HepG2 (cell line): ENCODE measurements around the gene SETD1B. TPM values are rescaled to one million over a fixed set of nuclear protein-coding genes. Genes with fewer than 3 reads are reported as not detected.

ENCODE experiments used
- AHR ChIP-seq: IDR thresholded peaks from 2 replicates; pipeline ENCODE4 v1.6.1; 2018; ENCODE audit warnings: missing genetic modification reagents, missing compliant biosample characterization
- FLYWCH1 ChIP-seq: sonication (generic); formaldehyde crosslinking; IDR thresholded peaks from 2 replicates; pipeline ENCODE4 v1.8.1; 2023; ENCODE audit warnings: mild to moderate bottlenecking, missing genetic modification reagents
- FOSL1 ChIP-seq: sonication (generic); formaldehyde crosslinking; IDR thresholded peaks from 2 replicates; pipeline ENCODE4 v1.9.0; 2021; ENCODE audit warnings: missing genetic modification reagents, borderline replicate concordance
- HDAC2 ChIP-seq: sonication (generic); formaldehyde crosslinking; IDR thresholded peaks from 2 replicates; pipeline ENCODE4 v1.4.0; 2020; ENCODE audit warnings: missing genetic modification reagents
- HNRNPL ChIP-seq: fragments of 200-400 bp; formaldehyde crosslinking; IDR thresholded peaks from 2 replicates; pipeline ENCODE4 v1.6.1; 2017; ENCODE audit warnings: mild to moderate bottlenecking, low read depth, low read length
- ISL2 ChIP-seq: sonication (generic); formaldehyde crosslinking; IDR thresholded peaks from 2 replicates; pipeline ENCODE4 v1.5.0; 2020; ENCODE audit warnings: missing genetic modification reagents
- KDM1A ChIP-seq: IDR thresholded peaks from 2 replicates; pipeline ENCODE4 v1.6.1; 2016; ENCODE audit warnings: missing compliant biosample characterization
- KDM2A ChIP-seq: sonication (generic); formaldehyde crosslinking; IDR thresholded peaks from 2 replicates; pipeline ENCODE4 v1.4.0; 2020; ENCODE audit warnings: low read depth, missing genetic modification reagents, borderline replicate concordance
- MIER3 ChIP-seq: IDR thresholded peaks from 2 replicates; pipeline ENCODE4 v1.6.1; 2016; ENCODE audit warnings: missing compliant biosample characterization, borderline replicate concordance
- MXD4 ChIP-seq: IDR thresholded peaks from 2 replicates; pipeline ENCODE4 v1.6.1; 2016; ENCODE audit warnings: mild to moderate bottlenecking, missing biosample characterization, missing genetic modification reagents
- NR3C1 ChIP-seq: sonication (generic); formaldehyde crosslinking; IDR thresholded peaks from 2 replicates; pipeline ENCODE4 v1.4.0; 2020; ENCODE audit warnings: missing genetic modification reagents
- PHF8 ChIP-seq: sonication (generic); formaldehyde crosslinking; IDR thresholded peaks from 2 replicates; pipeline ENCODE4 v1.5.0; 2020; ENCODE audit warnings: missing genetic modification reagents
- PPARG ChIP-seq: conservative IDR thresholded peaks from 2 replicates; pipeline ENCODE4 v1.6.1; 2016; ENCODE audit warnings: missing biosample characterization, missing genetic modification reagents
- REPIN1 ChIP-seq: sonication (generic); formaldehyde crosslinking; IDR thresholded peaks from 2 replicates; pipeline ENCODE4 v1.8.0; 2022; ENCODE audit warnings: missing genetic modification reagents, low read depth, mild to moderate bottlenecking, borderline replicate concordance
- SP1 ChIP-seq, 2 experiments: fragments of 450-650 bp in 1 of 2; sonication (generic) in 1 of 2; formaldehyde crosslinking in 1 of 2; IDR thresholded peaks; 2 replicates each; pipeline versions ENCODE4 v1.4.0 to v1.6.1; 2016 to 2020; ENCODE audit warnings: missing genetic modification reagents in 1 of 2
- THAP11 ChIP-seq: IDR thresholded peaks from 2 replicates; pipeline ENCODE4 v1.6.1; 2016; ENCODE audit warnings: missing biosample characterization, missing genetic modification reagents
- YEATS4 ChIP-seq: sonication (generic); formaldehyde crosslinking; IDR thresholded peaks from 2 replicates; pipeline ENCODE4 v1.4.0; 2020; ENCODE audit warnings: missing genetic modification reagents, borderline replicate concordance
- ZNF768 ChIP-seq: sonication (generic); formaldehyde crosslinking; IDR thresholded peaks from 2 replicates; pipeline ENCODE4 v1.4.0; 2020; ENCODE audit warnings: missing genetic modification reagents
- ZSCAN25 ChIP-seq: sonication (generic); formaldehyde crosslinking; IDR thresholded peaks from 2 replicates; pipeline ENCODE4 v1.8.0; 2022; ENCODE audit warnings: mild to moderate bottlenecking, missing genetic modification reagents
- polyA plus RNA-seq, 8 experiments: library from polyadenylated mRNA; depleted of rRNA in 3 of 8; stranded (reverse) in 7 of 8; unstranded in 1 of 8; fragments of >200 nt; fragmentation: Illumina TruSeq in 4 of 8; extraction: Trizol in 4 of 8; gene quantifications; 2 replicates each; pipeline versions ENCODE4 v1.2.1 to v1.2.3, GENCODE V29; 2011 to 2016; ENCODE audit warnings: low read depth in 4 of 8, missing spikeins in 1 of 8, mixed read lengths in 1 of 8; ENCODE audit not compliant: insufficient read depth in 1 of 8
- total RNA-seq, 5 experiments: library from RNA; depleted of rRNA; stranded (reverse); fragments of >200 nt; fragmentation: Illumina TruSeq; extraction: Trizol; gene quantifications; 2 replicates each; pipeline ENCODE4 v1.2.3, GENCODE V29; 2016; ENCODE audit warnings: low read depth in 1 of 5
- TF ChIP-seq, protein P1 (sequence below): sonication (generic); formaldehyde crosslinking; IDR thresholded peaks from 2 replicates; pipeline ENCODE4 v1.4.0; 2020; ENCODE audit warnings: missing genetic modification reagents
- TF ChIP-seq, protein P2 (sequence below): sonication (generic); formaldehyde crosslinking; IDR thresholded peaks from 2 replicates; pipeline ENCODE4 v1.4.0; 2020; ENCODE audit warnings: missing genetic modification reagents, borderline replicate concordance
- TF ChIP-seq, protein P3 (sequence below): sonication (generic); formaldehyde crosslinking; IDR thresholded peaks from 2 replicates; pipeline ENCODE4 v1.4.0; 2020; ENCODE audit warnings: missing genetic modification reagents, borderline replicate concordance

SETD1B gene
- total and polyA plus RNA-seq, 2 of the 13 experiments (the other 11 are each of a cell fraction or from before 2014, with no cell fraction given): 1.1 to 1.4 TPM

DNA sequence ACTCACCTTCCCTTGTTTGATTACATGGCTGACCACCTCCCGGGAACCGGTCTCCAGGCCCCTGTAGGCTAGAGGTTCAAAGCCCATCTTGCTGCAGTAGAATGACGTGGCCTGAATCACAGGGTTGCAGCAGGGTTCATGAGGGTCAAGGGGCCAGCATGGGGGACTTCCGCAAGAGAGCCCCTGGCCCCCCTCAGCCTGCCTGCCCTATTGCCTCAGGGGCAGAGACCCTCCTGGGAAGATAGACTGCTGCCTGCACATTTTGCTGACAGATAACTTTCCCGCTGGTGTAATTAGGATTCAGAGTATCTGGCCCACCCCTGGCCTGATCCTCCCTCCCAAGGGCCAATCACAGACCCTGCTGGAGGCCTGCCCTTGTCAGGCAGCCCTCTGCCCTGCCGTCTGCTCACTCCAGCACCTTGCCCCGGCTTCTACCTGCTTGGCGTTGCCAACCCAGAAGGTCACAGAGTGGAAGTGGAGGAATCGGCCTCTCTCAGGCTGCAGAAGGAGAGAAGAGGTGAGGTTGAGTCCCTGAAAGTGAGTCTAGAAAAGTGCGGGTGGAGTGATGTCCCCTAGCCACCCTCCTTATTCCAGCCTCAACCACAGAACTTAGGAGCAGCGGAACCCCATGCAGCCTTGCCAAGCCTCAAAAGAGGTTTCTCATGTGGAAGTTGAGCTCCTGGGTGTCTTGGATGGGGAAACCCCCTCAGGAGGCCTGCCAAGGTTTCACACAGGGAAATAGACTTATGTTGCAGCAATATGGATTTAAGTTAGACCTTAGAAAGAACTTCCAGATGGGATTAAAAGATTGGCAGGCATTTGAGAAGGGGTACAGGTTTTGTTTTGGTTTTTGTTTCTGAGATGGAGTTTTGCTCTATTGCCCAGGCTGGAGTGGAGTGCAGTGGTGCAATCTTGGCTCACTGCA lies 53.8 kb downstream of the SETD1B start (continued):
- TF ChIP-seq NR3C1 (CRISPR knock-in tag) (no peak), FOSL1 (CRISPR knock-in tag) (peak; percentile 70; the same call in 1 of the 2 replicates), THAP11 (0 out of 2 replicates have a peak, but pooled peaks have one; percentile 53), ISL2 (peak; percentile 49; the same call in 1 of the 2 replicates), ZSCAN25 (CRISPR knock-in tag) (peak; percentile 75), AHR (CRISPR knock-in tag) (0 out of 2 replicates have a peak, but pooled peaks have one; percentile 36), MXD4 (peak; percentile 65), SP1 (IDR thresholded peaks at IDR 0.05) (no peak), SP1 (CRISPR knock-in tag; IDR thresholded peaks at IDR 0.05) (no peak), KDM2A (CRISPR knock-in tag) (peak; percentile 65; the same call in 1 of the 2 replicates), REPIN1 (CRISPR knock-in tag) (peak; percentile 46; the same call in 1 of the 2 replicates), ZNF768 (CRISPR knock-in tag) (no peak), PHF8 (CRISPR knock-in tag) (peak; percentile 41), MIER3 (CRISPR knock-in tag) (peak; percentile 62; the same call in 1 of the 2 replicates), HNRNPL (peak; percentile 33; the same call in 1 of the 2 replicates), HDAC2 (peak; percentile 52), PPARG (CRISPR knock-in tag) (peak; percentile 60; the same call in 1 of the 2 replicates), KDM1A (CRISPR knock-in tag) (peak; percentile 47; the same call in 1 of the 2 replicates), YEATS4 (CRISPR knock-in tag) (peak; percentile 74; the same call in 1 of the 2 replicates), FLYWCH1 (no peak)
- TF ChIP-seq, protein P1, sequence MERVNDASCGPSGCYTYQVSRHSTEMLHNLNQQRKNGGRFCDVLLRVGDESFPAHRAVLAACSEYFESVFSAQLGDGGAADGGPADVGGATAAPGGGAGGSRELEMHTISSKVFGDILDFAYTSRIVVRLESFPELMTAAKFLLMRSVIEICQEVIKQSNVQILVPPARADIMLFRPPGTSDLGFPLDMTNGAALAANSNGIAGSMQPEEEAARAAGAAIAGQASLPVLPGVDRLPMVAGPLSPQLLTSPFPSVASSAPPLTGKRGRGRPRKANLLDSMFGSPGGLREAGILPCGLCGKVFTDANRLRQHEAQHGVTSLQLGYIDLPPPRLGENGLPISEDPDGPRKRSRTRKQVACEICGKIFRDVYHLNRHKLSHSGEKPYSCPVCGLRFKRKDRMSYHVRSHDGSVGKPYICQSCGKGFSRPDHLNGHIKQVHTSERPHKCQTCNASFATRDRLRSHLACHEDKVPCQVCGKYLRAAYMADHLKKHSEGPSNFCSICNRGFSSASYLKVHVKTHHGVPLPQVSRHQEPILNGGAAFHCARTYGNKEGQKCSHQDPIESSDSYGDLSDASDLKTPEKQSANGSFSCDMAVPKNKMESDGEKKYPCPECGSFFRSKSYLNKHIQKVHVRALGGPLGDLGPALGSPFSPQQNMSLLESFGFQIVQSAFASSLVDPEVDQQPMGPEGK (CRISPR knock-in tag): peak; percentile 91
- TF ChIP-seq, protein P2, sequence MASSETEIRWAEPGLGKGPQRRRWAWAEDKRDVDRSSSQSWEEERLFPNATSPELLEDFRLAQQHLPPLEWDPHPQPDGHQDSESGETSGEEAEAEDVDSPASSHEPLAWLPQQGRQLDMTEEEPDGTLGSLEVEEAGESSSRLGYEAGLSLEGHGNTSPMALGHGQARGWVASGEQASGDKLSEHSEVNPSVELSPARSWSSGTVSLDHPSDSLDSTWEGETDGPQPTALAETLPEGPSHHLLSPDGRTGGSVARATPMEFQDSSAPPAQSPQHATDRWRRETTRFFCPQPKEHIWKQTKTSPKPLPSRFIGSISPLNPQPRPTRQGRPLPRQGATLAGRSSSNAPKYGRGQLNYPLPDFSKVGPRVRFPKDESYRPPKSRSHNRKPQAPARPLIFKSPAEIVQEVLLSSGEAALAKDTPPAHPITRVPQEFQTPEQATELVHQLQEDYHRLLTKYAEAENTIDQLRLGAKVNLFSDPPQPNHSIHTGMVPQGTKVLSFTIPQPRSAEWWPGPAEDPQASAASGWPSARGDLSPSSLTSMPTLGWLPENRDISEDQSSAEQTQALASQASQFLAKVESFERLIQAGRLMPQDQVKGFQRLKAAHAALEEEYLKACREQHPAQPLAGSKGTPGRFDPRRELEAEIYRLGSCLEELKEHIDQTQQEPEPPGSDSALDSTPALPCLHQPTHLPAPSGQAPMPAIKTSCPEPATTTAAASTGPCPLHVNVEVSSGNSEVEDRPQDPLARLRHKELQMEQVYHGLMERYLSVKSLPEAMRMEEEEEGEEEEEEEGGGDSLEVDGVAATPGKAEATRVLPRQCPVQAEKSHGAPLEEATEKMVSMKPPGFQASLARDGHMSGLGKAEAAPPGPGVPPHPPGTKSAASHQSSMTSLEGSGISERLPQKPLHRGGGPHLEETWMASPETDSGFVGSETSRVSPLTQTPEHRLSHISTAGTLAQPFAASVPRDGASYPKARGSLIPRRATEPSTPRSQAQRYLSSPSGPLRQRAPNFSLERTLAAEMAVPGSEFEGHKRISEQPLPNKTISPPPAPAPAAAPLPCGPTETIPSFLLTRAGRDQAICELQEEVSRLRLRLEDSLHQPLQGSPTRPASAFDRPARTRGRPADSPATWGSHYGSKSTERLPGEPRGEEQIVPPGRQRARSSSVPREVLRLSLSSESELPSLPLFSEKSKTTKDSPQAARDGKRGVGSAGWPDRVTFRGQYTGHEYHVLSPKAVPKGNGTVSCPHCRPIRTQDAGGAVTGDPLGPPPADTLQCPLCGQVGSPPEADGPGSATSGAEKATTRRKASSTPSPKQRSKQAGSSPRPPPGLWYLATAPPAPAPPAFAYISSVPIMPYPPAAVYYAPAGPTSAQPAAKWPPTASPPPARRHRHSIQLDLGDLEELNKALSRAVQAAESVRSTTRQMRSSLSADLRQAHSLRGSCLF (CRISPR knock-in tag): no peak
- TF ChIP-seq, protein P3, sequence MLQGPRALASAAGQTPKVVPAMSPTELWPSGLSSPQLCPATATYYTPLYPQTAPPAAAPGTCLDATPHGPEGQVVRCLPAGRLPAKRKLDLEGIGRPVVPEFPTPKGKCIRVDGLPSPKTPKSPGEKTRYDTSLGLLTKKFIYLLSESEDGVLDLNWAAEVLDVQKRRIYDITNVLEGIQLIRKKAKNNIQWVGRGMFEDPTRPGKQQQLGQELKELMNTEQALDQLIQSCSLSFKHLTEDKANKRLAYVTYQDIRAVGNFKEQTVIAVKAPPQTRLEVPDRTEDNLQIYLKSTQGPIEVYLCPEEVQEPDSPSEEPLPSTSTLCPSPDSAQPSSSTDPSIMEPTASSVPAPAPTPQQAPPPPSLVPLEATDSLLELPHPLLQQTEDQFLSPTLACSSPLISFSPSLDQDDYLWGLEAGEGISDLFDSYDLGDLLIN (CRISPR knock-in tag): 0 out of 2 replicates have a peak, but pooled peaks have one; percentile 22
